Testis (tissue), 2 donors: Measurements from ENCODE around the gene CLDN14.

Source experiments
- POLR2A ChIP-seq: fragments of 450-650 bp; IDR thresholded peaks from one replicate; pipeline ENCODE4 v1.6.1; 2017; ENCODE audit warnings: antibody characterized with exemption, mild to moderate bottlenecking, moderate library complexity
- TF ChIP-seq, protein P1 (sequence below), 3 experiments: fragments of 450-650 bp in 2 of 3; fragments of 200-600 bp in 1 of 3; sonication (generic) in 1 of 3; IDR thresholded peaks; one replicate each; pipeline ENCODE4 v1.5.1; 2016 to 2019; ENCODE audit warnings: antibody characterized with exemption in 3 of 3, mild to moderate bottlenecking in 2 of 3, moderate library complexity in 1 of 3

DNA sequence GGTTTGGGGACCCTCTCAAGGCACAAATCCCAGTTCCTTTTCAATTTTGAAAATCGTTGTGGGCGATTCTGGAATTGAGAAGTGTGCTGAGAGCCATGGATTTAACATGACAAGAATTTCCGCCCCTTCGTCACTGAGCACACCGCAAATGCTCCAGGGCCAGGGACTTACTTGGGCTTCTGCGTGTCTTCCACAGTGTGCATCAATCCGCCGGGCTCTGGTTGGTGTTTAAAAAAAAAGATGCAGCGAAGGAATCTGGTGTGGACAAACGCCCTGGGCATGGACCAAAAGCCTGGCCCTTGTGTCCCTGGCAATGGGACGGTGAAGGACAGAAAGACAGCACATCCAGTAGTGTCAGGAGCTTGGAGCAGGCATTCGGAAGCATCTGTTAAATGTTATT is 696 bp upstream of the CLDN14 start:
- TF ChIP-seq, protein P1, sequence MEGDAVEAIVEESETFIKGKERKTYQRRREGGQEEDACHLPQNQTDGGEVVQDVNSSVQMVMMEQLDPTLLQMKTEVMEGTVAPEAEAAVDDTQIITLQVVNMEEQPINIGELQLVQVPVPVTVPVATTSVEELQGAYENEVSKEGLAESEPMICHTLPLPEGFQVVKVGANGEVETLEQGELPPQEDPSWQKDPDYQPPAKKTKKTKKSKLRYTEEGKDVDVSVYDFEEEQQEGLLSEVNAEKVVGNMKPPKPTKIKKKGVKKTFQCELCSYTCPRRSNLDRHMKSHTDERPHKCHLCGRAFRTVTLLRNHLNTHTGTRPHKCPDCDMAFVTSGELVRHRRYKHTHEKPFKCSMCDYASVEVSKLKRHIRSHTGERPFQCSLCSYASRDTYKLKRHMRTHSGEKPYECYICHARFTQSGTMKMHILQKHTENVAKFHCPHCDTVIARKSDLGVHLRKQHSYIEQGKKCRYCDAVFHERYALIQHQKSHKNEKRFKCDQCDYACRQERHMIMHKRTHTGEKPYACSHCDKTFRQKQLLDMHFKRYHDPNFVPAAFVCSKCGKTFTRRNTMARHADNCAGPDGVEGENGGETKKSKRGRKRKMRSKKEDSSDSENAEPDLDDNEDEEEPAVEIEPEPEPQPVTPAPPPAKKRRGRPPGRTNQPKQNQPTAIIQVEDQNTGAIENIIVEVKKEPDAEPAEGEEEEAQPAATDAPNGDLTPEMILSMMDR (IDR thresholded peaks at IDR 0.05): no peak
- TF ChIP-seq POLR2A: no peak
